ENCODE measurements around the gene SHH.

- TF ChIP-seq EP300 (IDR thresholded peaks at IDR 0.05) = no peak
- no peak for TF ChIP-seq CTCF (IDR thresholded peaks at IDR 0.05)
Measured at GRCh38 chr7:155809332-155809946, 2.8 kb downstream of the SHH start.

Data from tibial nerve (tissue), 4 donors.